H1 (cell line): ENCODE data around the gene ARMH3. TPM values are rescaled to one million over a fixed set of nuclear protein-coding genes. Genes with fewer than 3 reads are reported as not detected.
A peak's percentile ranks its signal among the peaks of the same experiment; 100 is the strongest.

Experiments used
- CTCF ChIA-PET: fragments of 300-600 bp; sonication (Branson Sonifier 250); formaldehyde crosslinking; loops from one replicate; lab custom pipeline; 2021; ENCODE audit not compliant: partially characterized antibody; lab: Charles Lee
- POLR2A ChIA-PET: fragments of 300-600 bp; sonication (Branson Sonifier 250); formaldehyde crosslinking; loops from one replicate; lab custom pipeline; 2021; ENCODE audit warnings: inconsistent platforms; ENCODE audit not compliant: partially characterized antibody; lab: Charles Lee
- DNase-seq, 2 experiments: peaks; one replicate each; pipeline versions ENCODE4 v3.0.0 to v3.0.0-alpha.2; 2010 to 2022; ENCODE audit warnings: low spot score in 2 of 2, low read depth in 1 of 2, mixed read lengths in 1 of 2
- FAIRE-seq: peaks from 2 replicates; lab custom pipeline; 2011; peaks lifted over from hg19 to GRCh38; lab: Jason Lieb, UNC
- H2AFZ ChIP-seq: 2 replicates; pipeline ENCODE4 v1.8.1; 2012; ENCODE audit warnings: low read length, inconsistent platforms
- H2AK5ac ChIP-seq: 2 replicates; pipeline ENCODE4 v1.6.1; 2013; ENCODE audit warnings: low read depth, low read length
- H2BK120ac ChIP-seq: replicated peaks from 2 replicates; pipeline ENCODE3; 2013; ENCODE audit warnings: low read depth, low read length, inconsistent platforms
- H2BK12ac ChIP-seq: 2 replicates; pipeline ENCODE4 v1.6.1; 2013; ENCODE audit warnings: low read depth, low read length
- H2BK15ac ChIP-seq: 2 replicates; pipeline ENCODE4 v1.6.1; 2013; ENCODE audit warnings: low read length
- H2BK20ac ChIP-seq: 2 replicates; pipeline ENCODE4 v1.6.1; 2013; ENCODE audit warnings: low read length
- H2BK5ac ChIP-seq: 2 replicates; pipeline ENCODE4 v1.6.1; 2013; ENCODE audit warnings: low read depth, low read length
- H3K14ac ChIP-seq: 2 replicates; pipeline ENCODE4 v1.6.1; 2013; ENCODE audit warnings: inconsistent platforms; ENCODE audit not compliant: insufficient read length
- H3K18ac ChIP-seq: 2 replicates; pipeline ENCODE4 v1.6.1; 2013; ENCODE audit warnings: low read length; ENCODE audit errors: extremely low read depth
- H3K23ac ChIP-seq: 2 replicates; pipeline ENCODE4 v1.6.1; 2013; ENCODE audit warnings: inconsistent platforms; ENCODE audit not compliant: insufficient read length
- H3K23me2 ChIP-seq: 2 replicates; pipeline ENCODE4 v1.6.1; 2013; ENCODE audit warnings: low read depth, low read length
- H3K27ac ChIP-seq: 2 replicates; pipeline ENCODE4 v1.6.1; 2011; ENCODE audit warnings: low read depth, low read length, inconsistent platforms
- H3K27me3 ChIP-seq, 4 experiments: replicated peaks in 1 of 4; 1 replicate in 1 of 4; 2 replicates in 3 of 4; pipeline versions ENCODE4 v1.6.1 to v1.8.1; 2011 to 2013; ENCODE audit warnings: low read length in 3 of 4, mild to moderate bottlenecking in 3 of 4, inconsistent platforms in 2 of 4, mixed read lengths in 2 of 4, moderate library complexity in 1 of 4; ENCODE audit not compliant: control insufficient read depth in 3 of 4, insufficient read depth in 3 of 4; ENCODE audit errors: extremely low read depth in 1 of 4
- H3K36me3 ChIP-seq, 4 experiments: 2 replicates each; pipeline versions ENCODE4 v1.6.1 to v1.8.1; 2011 to 2013; ENCODE audit warnings: mild to moderate bottlenecking in 4 of 4, low read length in 3 of 4, moderate library complexity in 2 of 4, control low read depth in 1 of 4, inconsistent platforms in 1 of 4; ENCODE audit not compliant: insufficient read depth in 4 of 4, control insufficient read depth in 2 of 4
- H3K4ac ChIP-seq: replicated peaks from 2 replicates; pipeline ENCODE3; 2013; ENCODE audit warnings: low read length, low read depth, mixed read lengths, inconsistent platforms; ENCODE audit not compliant: insufficient read length
- H3K4me1 ChIP-seq, 4 experiments: replicated peaks in 1 of 4; 1 replicate in 1 of 4; 2 replicates in 3 of 4; pipeline versions ENCODE4 v1.6.1 to v1.8.1; 2011 to 2013; ENCODE audit warnings: low read length in 3 of 4, inconsistent platforms in 2 of 4, mixed read lengths in 1 of 4; ENCODE audit not compliant: insufficient read depth in 4 of 4, control insufficient read depth in 3 of 4
- H3K4me2 ChIP-seq, 2 experiments: 2 replicates each; pipeline versions ENCODE4 v1.6.1 to v1.8.1; 2011 to 2013; ENCODE audit warnings: low read depth in 2 of 2, low read length in 2 of 2, control low read depth in 1 of 2, inconsistent platforms in 1 of 2, mild to moderate bottlenecking in 1 of 2; ENCODE audit not compliant: insufficient read depth in 1 of 2
- H3K4me3 ChIP-seq, 4 experiments: fragments of 200-600, 300-600 bp in 1 of 4; sonication (generic), shearing (Covaris generic), sonication (Bioruptor Twin) in 1 of 4; 2 replicates each; pipeline versions ENCODE4 v1.5.1 to v1.8.1; 2011 to 2016; ENCODE audit warnings: low read length in 4 of 4, low read depth in 3 of 4, control low read depth in 2 of 4, inconsistent platforms in 2 of 4, mild to moderate bottlenecking in 2 of 4, mixed read lengths in 1 of 4, moderate library complexity in 1 of 4; ENCODE audit not compliant: insufficient read depth in 2 of 4; ENCODE audit errors: extremely low read depth in 1 of 4
- H3K56ac ChIP-seq: replicated peaks from 2 replicates; pipeline ENCODE3; 2013; ENCODE audit warnings: low read depth, mild to moderate bottlenecking, mixed read lengths, low read length, inconsistent platforms; ENCODE audit not compliant: insufficient read length
- H3K79me1 ChIP-seq: 2 replicates; pipeline ENCODE4 v1.6.1; 2013; ENCODE audit warnings: low read depth, low read length, control low read depth
- H3K79me2 ChIP-seq, 2 experiments: 2 replicates each; pipeline versions ENCODE4 v1.6.1 to v1.8.1; 2012 to 2013; ENCODE audit warnings: low read length in 2 of 2, mild to moderate bottlenecking in 2 of 2, inconsistent platforms in 1 of 2; ENCODE audit not compliant: insufficient read depth in 2 of 2, control insufficient read depth in 1 of 2
- H3K9ac ChIP-seq, 4 experiments: replicated peaks in 1 of 4; 1 replicate in 1 of 4; 2 replicates in 3 of 4; pipeline versions ENCODE4 v1.6.1 to v1.8.1; 2011 to 2013; ENCODE audit warnings: low read depth in 3 of 4, low read length in 3 of 4, control low read depth in 2 of 4, mild to moderate bottlenecking in 2 of 4, moderate library complexity in 2 of 4, inconsistent platforms in 1 of 4; ENCODE audit errors: extremely low read depth in 1 of 4
- H3K9me3 ChIP-seq, 2 experiments: 2 replicates each; pipeline versions ENCODE4 v1.6.1 to v1.8.1; 2012 to 2013; ENCODE audit warnings: mild to moderate bottlenecking in 2 of 2, moderate library complexity in 2 of 2, control low read depth in 1 of 2, inconsistent platforms in 1 of 2, low read depth in 1 of 2, low read length in 1 of 2, mixed read lengths in 1 of 2; ENCODE audit not compliant: insufficient read depth in 2 of 2
- H4K20me1 ChIP-seq, 2 experiments: replicated peaks in 1 of 2; 2 replicates each; pipeline versions ENCODE3 to v1.8.1; 2011 to 2013; ENCODE audit warnings: inconsistent platforms in 2 of 2, low read length in 2 of 2, mild to moderate bottlenecking in 1 of 2; ENCODE audit not compliant: insufficient read depth in 2 of 2, control insufficient read depth in 1 of 2
- H4K5ac ChIP-seq: 2 replicates; pipeline ENCODE4 v1.6.1; 2013; ENCODE audit warnings: low read length, low read depth, mixed read lengths, inconsistent platforms; ENCODE audit not compliant: insufficient read length
- H4K8ac ChIP-seq: 2 replicates; pipeline ENCODE4 v1.8.0; 2013; ENCODE audit warnings: mild to moderate bottlenecking, moderate library complexity, low read length, inconsistent platforms; ENCODE audit not compliant: insufficient read depth; ENCODE audit errors: extremely low read depth
- H4K91ac ChIP-seq: replicated peaks from 2 replicates; pipeline ENCODE3; 2013; ENCODE audit warnings: low read length, mixed read lengths, inconsistent platforms; ENCODE audit not compliant: insufficient read length
- SP2 ChIP-seq: IDR thresholded peaks from 2 replicates; pipeline ENCODE4 v1.6.1; 2012; ENCODE audit warnings: mild to moderate bottlenecking, low read length, inconsistent platforms
- WGBS, 2 experiments: shearing (Covaris generic) in 1 of 2; methylation state at CpG; one replicate each; pipeline versions ENCODE4 v1.1.6 to v1.1.7; 2013 to 2015; ENCODE audit warnings: low lambda C conversion rate in 2 of 2, mixed read lengths in 2 of 2, inconsistent platforms in 1 of 2, low coverage in 1 of 2, missing lambda C conversion rate in 1 of 2; ENCODE audit not compliant: insufficient replicate concordance in 2 of 2, insufficient coverage in 1 of 2, insufficient read length in 1 of 2; ENCODE audit errors: extremely low coverage in 1 of 2, missing lambda C conversion rate in 1 of 2; 5-methylcytosine and 5-hydroxymethylcytosine counted together
- polyA plus RNA-seq, 7 experiments: library from polyadenylated mRNA; depleted of rRNA in 3 of 7; stranded (reverse) in 5 of 7; unstranded in 2 of 7; fragments of >200 nt in 5 of 7; fragments of 200-250 nt in 2 of 7; gene quantifications; 1 replicate in 5 of 7; 2 replicates in 1 of 7; 4 replicates in 1 of 7; pipeline versions ENCODE4 v1.2.1 to v1.2.3, GENCODE V29; 2011 to 2013; ENCODE audit warnings: missing spikeins in 2 of 7, mixed read lengths in 2 of 7
- total RNA-seq: library from RNA; stranded (reverse); fragmentation: NEBNext Ultra II Directional; extraction: Animal tissue kit (Norgen Biotek cat#: 25700); gene quantifications from 2 replicates; pipeline ENCODE4 v1.2.1, GENCODE V29; 2021

The ARMH3 gene
- total and polyA plus RNA-seq, 2 of the 8 experiments (the other 6 are each of a cell fraction or from before 2014, with no cell fraction given): 11.6 to 18.3 TPM

GRCh38 chr10:101814466-101815071 is 241.4 kb downstream of the ARMH3 start:
- Histone ChIP-seq H4K5ac (no peak overlapping the region), H2BK20ac (no peak overlapping the region), H3K27ac (no peak overlapping the region), H3K4me1 (peaks cover 0 to 5% (median 0%) of the 10 kb centered on the region in 4 experiments; a peak in 3 of 7 replicates), H4K8ac (no peak overlapping the region), H2AK5ac (no peak overlapping the region), H2BK12ac (no peak overlapping the region), H3K4me2 (peak overlapping the region; percentile 29 to 92; a peak in 3 of 4 replicates), H3K9ac (no peak overlapping the region; a peak in 1 of 7 replicates), H2BK120ac (no peak overlapping the region), H3K4ac (no peak overlapping the region), H4K91ac (no peak overlapping the region), H3K56ac (no peak overlapping the region), H3K36me3 (peaks cover 5 to 37% (median 13%) of the 10 kb centered on the region in 4 experiments; a peak in 7 of 8 replicates), H2AFZ (no peak overlapping the region), H4K20me1 (peaks cover 30 to 36% of the 10 kb centered on the region in 2 experiments), H3K4me3 (peak overlapping the region in 2 of 4 experiments; percentile 77 to 98; a peak in 3 of 8 replicates), H3K27me3 (no peaks in the 10 kb centered on the region), H3K79me1 (peaks cover 9% of the 10 kb centered on the region), H3K9me3 (no peaks in the 10 kb centered on the region), H3K79me2 (peaks cover 47 to 78% of the 10 kb centered on the region in 2 experiments), H2BK5ac (no peak overlapping the region), H3K14ac (no peak overlapping the region), H2BK15ac (no peak overlapping the region), H3K18ac (no peak overlapping the region), H3K23me2 (peaks cover 14% of the 10 kb centered on the region), H3K23ac (no peak overlapping the region)
- ChIA-PET POLR2A (interaction anchor here (0.6 to 6.0 kb wide), 3 partner anchors 17 to 176 kb away, joined by 3 to 100 read pairs (median 66); partner anchors contain the start of gene NPM3), CTCF (interaction anchor here (1.2 kb wide), 1 partner anchor 21 kb away, joined by 5 read pairs; no protein-coding TSS in a partner anchor)
- DNase-seq (no peak), FAIRE-seq (no peak)
- no peak for TF ChIP-seq SP2
- 91% methylated on average over 8 of the region's 8 CpGs; no CpG with 5 or more reads in 1 of the 2 experiments for WGBS, 2 experiments
